OCI-LY1 (cell line): Measurements from ENCODE around the gene SCN10A.

Experiments used
- H2AFZ ChIP-seq: fragments of 200-600 bp; sonication (generic), shearing (Covaris generic); 2 replicates; pipeline ENCODE4 v1.6.0; 2014; ENCODE audit warnings: antibody characterized with exemption, mild to moderate bottlenecking, low read length
- H3F3A ChIP-seq: fragments of 200-600 bp; sonication (generic), shearing (Covaris generic); 2 replicates; pipeline ENCODE4 v1.6.0; 2014; ENCODE audit warnings: mild to moderate bottlenecking, antibody characterized with exemption, low read length, moderate library complexity; ENCODE audit not compliant: insufficient read depth
- H3K27ac ChIP-seq: fragments of 200-600 bp; sonication (generic); 2 replicates; pipeline ENCODE4 v1.5.1; 2014; ENCODE audit warnings: low read length, mixed run types, mild to moderate bottlenecking, low read depth; ENCODE audit not compliant: poor library complexity, severe bottlenecking
- H3K27me3 ChIP-seq: fragments of 200-600 bp; sonication (generic); 2 replicates; pipeline ENCODE4 v1.6.0; 2014; ENCODE audit warnings: antibody characterized with exemption, mild to moderate bottlenecking, low read length, moderate library complexity; ENCODE audit not compliant: insufficient read depth
- H3K36me3 ChIP-seq: fragments of 200-600 bp; sonication (generic); 2 replicates; pipeline ENCODE4 v1.6.1; 2014; ENCODE audit warnings: mild to moderate bottlenecking, antibody characterized with exemption, low read length, moderate library complexity, mixed read lengths; ENCODE audit not compliant: insufficient read depth
- H3K4me1 ChIP-seq: fragments of 200-600 bp; sonication (generic); 2 replicates; pipeline ENCODE4 v1.5.1; 2014; ENCODE audit warnings: mild to moderate bottlenecking, low read length, moderate library complexity; ENCODE audit not compliant: insufficient read depth, severe bottlenecking
- H3K4me2 ChIP-seq: fragments of 200-600 bp; sonication (generic), shearing (Covaris generic); 2 replicates; pipeline ENCODE4 v1.6.1; 2014; ENCODE audit warnings: low read length
- H3K4me3 ChIP-seq: fragments of 200-600 bp; sonication (generic); 2 replicates; pipeline ENCODE4 v1.5.1; 2014; ENCODE audit warnings: low read length, low read depth, mild to moderate bottlenecking, mixed read lengths; ENCODE audit not compliant: poor library complexity, severe bottlenecking
- H3K79me2 ChIP-seq: fragments of 200-600 bp; shearing (Covaris generic); 2 replicates; pipeline ENCODE4 v1.6.1; 2016; ENCODE audit warnings: mixed run types, low read length, mixed read lengths; ENCODE audit not compliant: insufficient read depth
- H3K9ac ChIP-seq: fragments of 200-600 bp; sonication (generic), shearing (Covaris generic); 2 replicates; pipeline ENCODE4 v1.6.1; 2014; ENCODE audit warnings: mild to moderate bottlenecking, low read length, mixed read lengths
- H3K9me2 ChIP-seq: fragments of 200-600 bp; sonication (generic), shearing (Covaris generic); 2 replicates; pipeline ENCODE4 v1.6.1; 2014; ENCODE audit warnings: low read depth, mild to moderate bottlenecking, low read length, mixed read lengths
- H3K9me3 ChIP-seq: fragments of 200-600 bp; shearing (Covaris generic); 2 replicates; pipeline ENCODE4 v1.6.1; 2014; ENCODE audit warnings: low read length, mixed read lengths
- H4K20me1 ChIP-seq: fragments of 200-600 bp; sonication (generic), shearing (Covaris generic); 2 replicates; pipeline ENCODE4 v1.6.0; 2016; ENCODE audit warnings: mild to moderate bottlenecking, low read length; ENCODE audit not compliant: insufficient read depth
- CTCF ChIP-seq: fragments of 200-600 bp; sonication (generic), shearing (Covaris generic); IDR thresholded peaks from 2 replicates; pipeline ENCODE4 v1.5.1; 2017; ENCODE audit warnings: mild to moderate bottlenecking, antibody characterized with exemption, low read length, moderate library complexity, mixed read lengths
- EZH2 ChIP-seq: fragments of 200-600 bp; sonication (generic), shearing (Covaris generic); IDR thresholded peaks from 2 replicates; pipeline ENCODE4 v1.8.0; 2017; ENCODE audit warnings: borderline replicate concordance, mixed run types, mild to moderate bottlenecking, antibody characterized with exemption, low read length, moderate library complexity, mixed read lengths

Gene SCN10A

GRCh38 chr3:38702231-38702630, 113.8 kb downstream of the SCN10A start:
- Histone ChIP-seq H3K27ac (no peak overlapping the region), H3K4me2 (no peak overlapping the region), H3K9ac (no peak overlapping the region), H3K4me3 (no peak overlapping the region), H4K20me1 (no peaks in the 10 kb centered on the region), H3K36me3 (no peaks in the 10 kb centered on the region), H2AFZ (no peak overlapping the region), H3K9me3 (no peaks in the 10 kb centered on the region), H3K79me2 (no peaks in the 10 kb centered on the region), H3F3A (no peaks in the 10 kb centered on the region), H3K27me3 (no peaks in the 10 kb centered on the region), H3K9me2 (no peaks in the 10 kb centered on the region), H3K4me1 (no peaks in the 10 kb centered on the region)
- TF ChIP-seq CTCF (no peak), EZH2 (no peak)

- no peaks in the 10 kb centered on the region for H3F3A ChIP-seq
- no peaks in the 10 kb centered on the region for H3K4me1 ChIP-seq
- no peak overlapping the region for H2AFZ ChIP-seq
- no peaks in the 10 kb centered on the region for H3K27me3 ChIP-seq
- H3K79me2 ChIP-seq = no peaks in the 10 kb centered on the region
- H3K27ac ChIP-seq = no peak overlapping the region
- no peak overlapping the region for H3K9ac ChIP-seq
- no peaks in the 10 kb centered on the region for H3K9me2 ChIP-seq
- no peaks in the 10 kb centered on the region for H3K36me3 ChIP-seq
- no peaks in the 10 kb centered on the region for H4K20me1 ChIP-seq
- no peak for TF ChIP-seq CTCF
- TF ChIP-seq EZH2 = no peak
- H3K4me3 ChIP-seq = no peak overlapping the region
- H3K9me3 ChIP-seq = no peaks in the 10 kb centered on the region
- H3K4me2 ChIP-seq = no peak overlapping the region
These were observed 117.3 kb downstream of the SCN10A start for GRCh38 chr3:38698760-38699159.

GRCh38 chr3:38698061-38698460, 118.0 kb downstream of the SCN10A start:
- no peaks in the 10 kb centered on the region for H3K79me2 ChIP-seq
- H3K9me2 ChIP-seq = no peaks in the 10 kb centered on the region
- no peaks in the 10 kb centered on the region for H3K36me3 ChIP-seq
- no peaks in the 10 kb centered on the region for H3K27me3 ChIP-seq
- no peaks in the 10 kb centered on the region for H4K20me1 ChIP-seq
- H3K4me3 ChIP-seq = no peak overlapping the region
- H3K27ac ChIP-seq = no peak overlapping the region
- no peak overlapping the region for H3K4me2 ChIP-seq
- TF ChIP-seq CTCF (no peak), EZH2 (no peak)
- no peak overlapping the region for H2AFZ ChIP-seq
- no peak overlapping the region for H3K9ac ChIP-seq
- no peaks in the 10 kb centered on the region for H3F3A ChIP-seq
- no peaks in the 10 kb centered on the region for H3K9me3 ChIP-seq
- no peaks in the 10 kb centered on the region for H3K4me1 ChIP-seq
